Heart left ventricle (tissue), 16 donors: ENCODE data around the gene ALK. TPM values are rescaled to one million over a fixed set of nuclear protein-coding genes. Genes with fewer than 3 reads are reported as not detected.

Experiments used
- ATAC-seq, 4 donors: fragments of 200-7000 bp; cut with Tn5 transposase; one replicate each; pipeline ENCODE4 v1.9.1; 2020 to 2022; ENCODE audit warnings: moderate library complexity in 4 of 4, mild to moderate bottlenecking in 3 of 4, moderate number of reproducible peaks in 1 of 4
- DNase-seq, 5 donors: peaks; one replicate each; pipeline ENCODE4 v3.0.0-alpha.2; 2020
- H3K27ac ChIP-seq, 12 donors: fragments of 200-600 bp; sonication (generic) in 4 of 12; one replicate each; pipeline versions ENCODE4 v1.5.0 to v1.8.0; 2016 to 2022; ENCODE audit warnings: mild to moderate bottlenecking in 2 of 12
- H3K27me3 ChIP-seq, 9 donors: fragments of 200-600 bp; sonication (generic) in 2 of 9; one replicate each; pipeline versions ENCODE4 v1.5.1 to v1.8.0; 2016 to 2022; ENCODE audit warnings: mild to moderate bottlenecking in 3 of 9
- H3K36me3 ChIP-seq, 9 donors: fragments of 200-600 bp; sonication (generic) in 2 of 9; one replicate each; pipeline versions ENCODE4 v1.5.0 to v1.8.0; 2018 to 2022; ENCODE audit warnings: mild to moderate bottlenecking in 2 of 9
- H3K4me1 ChIP-seq, 12 donors: fragments of 200-600 bp; sonication (generic) in 4 of 12; one replicate each; pipeline versions ENCODE4 v1.5.0 to v1.8.0; 2016 to 2022; ENCODE audit warnings: mild to moderate bottlenecking in 3 of 12
- H3K4me3 ChIP-seq, 12 donors: fragments of 200-600 bp; sonication (generic) in 4 of 12; one replicate each; pipeline versions ENCODE4 v1.5.0 to v1.8.0; 2017 to 2022; ENCODE audit warnings: mild to moderate bottlenecking in 9 of 12, moderate library complexity in 4 of 12
- H3K9me3 ChIP-seq, 12 donors: fragments of 200-600 bp; sonication (generic) in 4 of 12; one replicate each; pipeline versions ENCODE4 v1.5.0 to v1.8.0; 2016 to 2022; ENCODE audit warnings: mild to moderate bottlenecking in 1 of 12
- POLR2A ChIP-seq, 2 donors: fragments of 450-650 bp; IDR thresholded peaks; one replicate each; pipeline ENCODE4 v1.6.1; 2017; ENCODE audit warnings: antibody characterized with exemption in 2 of 2, mild to moderate bottlenecking in 2 of 2, moderate library complexity in 2 of 2
- WGBS, 4 donors: extraction: QIAGEN DNeasy Blood & Tissue Kit in 2 of 4; methylation state at CpG; one replicate each; pipeline versions ENCODE4 v1.1.5 to v1.1.7; 2013 to 2018; 5-methylcytosine and 5-hydroxymethylcytosine counted together
- intact Hi-C, 10 donors: fragments of 100-400 bp; cut with DNase I; formaldehyde crosslinking; loops; one replicate each; pipeline versions ENCODE4 v1.11.1 to v1.14.2; 2022
- polyA plus RNA-seq, 2 donors: library from polyadenylated mRNA; stranded (reverse); fragments of 200-250 nt; gene quantifications; one replicate each; pipeline ENCODE4 v1.2.3, GENCODE V29; 2013
- total RNA-seq, 9 donors: library from RNA; depleted of rRNA in 2 of 9; stranded (reverse); fragments of >200 nt in 2 of 9; fragmentation: NEBNext Ultra II Directional in 3 of 9; extraction: Animal tissue kit (Norgen Biotek cat#: 25700) in 3 of 9; gene quantifications; one replicate each; pipeline versions ENCODE4 v1.1.0 to v1.2.4, GENCODE V29; 2016 to 2023
- TF ChIP-seq, protein P1 (sequence below), 12 donors: fragments of 200-600 bp; sonication (generic) in 4 of 12; IDR thresholded peaks; one replicate each; pipeline versions ENCODE4 v1.5.0 to v1.8.0; 2018 to 2022; ENCODE audit warnings: antibody characterized with exemption in 12 of 12, mild to moderate bottlenecking in 5 of 12
- donor health status: ischemic (EF 13 %, LVEDD 7.1; RV severe dilation, severe dysfunction).
- donor health status: healthy with polysubstance abuse.
- donor health status: DM: no; HTN: yes; CAD: no.
- donor health status: DM: no; HTN: no; CAD: no.
- donor health status: ischemic (EF 25% LVEDD 6.9; RV normal size, moderate dysfunction).
- donor health status: ischemic (EF 25% LVEDD 5.7; RV mildly dilated, moderate dysfunction).
- donor health status: healthy.
- donor health status: DM: yes; HTN: yes; CAD: no.
- donor health status: ischemic (EF 35%, LVEDD 5.7; RV mildly dilated, moderate dysfunction).
- donor health status: nonischemic (EF 11% LVEDD 7.7; RV severe dilation, severe dysfunction).
- donor health status: DM: yes; HTN: yes; CAD: no.
- donor health status: PGD.
- donor health status: ischemic (EF 29% LVEDD 5.4; RV normal size, mild dysfunction).
- donor health status: nonischemic (EF 23%, LVEDD 6.1; RV moderate dilation, normal function).

Gene ALK
- total and polyA plus RNA-seq, 11 donors, result 0.05 to 0.50 (median 0.13) TPM; not detected in 5

DNA sequence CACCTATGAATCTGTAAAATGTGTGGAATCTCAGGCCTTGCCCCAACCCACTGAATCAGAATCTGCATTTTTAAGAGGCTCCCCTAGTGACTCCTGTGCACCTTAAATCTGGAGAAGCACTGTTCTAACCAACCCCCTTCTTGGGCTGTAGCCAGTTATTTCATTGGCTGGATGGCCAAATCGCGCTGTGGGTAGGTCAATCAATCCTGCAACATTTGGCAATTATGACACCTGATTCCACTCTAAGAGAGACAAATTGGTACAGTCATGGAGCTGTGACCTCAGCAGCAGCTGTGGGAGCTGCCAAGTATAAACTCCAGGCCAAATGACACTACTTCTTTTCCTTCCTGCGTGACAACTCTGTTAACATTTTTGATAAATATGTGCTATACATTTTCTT, 597.4 kb downstream of the ALK start:
- Histone ChIP-seq H3K27ac (no peak overlapping the region), H3K4me1 (no peaks in the 10 kb centered on the region), H3K9me3 (no peaks in the 10 kb centered on the region), H3K4me3 (no peak overlapping the region), H3K36me3 (no peaks in the 10 kb centered on the region), H3K27me3 (peaks cover 0 to 24% (median 2%) of the 10 kb centered on the region in 9 donors)
- ATAC-seq (no peak), DNase-seq (no peak)
- 60 to 72% (median 69%) methylated on average over 3 of the region's 3 CpGs for WGBS, 4 donors
- TF ChIP-seq, protein P1, sequence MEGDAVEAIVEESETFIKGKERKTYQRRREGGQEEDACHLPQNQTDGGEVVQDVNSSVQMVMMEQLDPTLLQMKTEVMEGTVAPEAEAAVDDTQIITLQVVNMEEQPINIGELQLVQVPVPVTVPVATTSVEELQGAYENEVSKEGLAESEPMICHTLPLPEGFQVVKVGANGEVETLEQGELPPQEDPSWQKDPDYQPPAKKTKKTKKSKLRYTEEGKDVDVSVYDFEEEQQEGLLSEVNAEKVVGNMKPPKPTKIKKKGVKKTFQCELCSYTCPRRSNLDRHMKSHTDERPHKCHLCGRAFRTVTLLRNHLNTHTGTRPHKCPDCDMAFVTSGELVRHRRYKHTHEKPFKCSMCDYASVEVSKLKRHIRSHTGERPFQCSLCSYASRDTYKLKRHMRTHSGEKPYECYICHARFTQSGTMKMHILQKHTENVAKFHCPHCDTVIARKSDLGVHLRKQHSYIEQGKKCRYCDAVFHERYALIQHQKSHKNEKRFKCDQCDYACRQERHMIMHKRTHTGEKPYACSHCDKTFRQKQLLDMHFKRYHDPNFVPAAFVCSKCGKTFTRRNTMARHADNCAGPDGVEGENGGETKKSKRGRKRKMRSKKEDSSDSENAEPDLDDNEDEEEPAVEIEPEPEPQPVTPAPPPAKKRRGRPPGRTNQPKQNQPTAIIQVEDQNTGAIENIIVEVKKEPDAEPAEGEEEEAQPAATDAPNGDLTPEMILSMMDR (IDR thresholded peaks at IDR 0.05), result no peak
- no peak for TF ChIP-seq POLR2A (IDR thresholded peaks at IDR 0.05)
- intact Hi-C loops, result no loop called here

DNA sequence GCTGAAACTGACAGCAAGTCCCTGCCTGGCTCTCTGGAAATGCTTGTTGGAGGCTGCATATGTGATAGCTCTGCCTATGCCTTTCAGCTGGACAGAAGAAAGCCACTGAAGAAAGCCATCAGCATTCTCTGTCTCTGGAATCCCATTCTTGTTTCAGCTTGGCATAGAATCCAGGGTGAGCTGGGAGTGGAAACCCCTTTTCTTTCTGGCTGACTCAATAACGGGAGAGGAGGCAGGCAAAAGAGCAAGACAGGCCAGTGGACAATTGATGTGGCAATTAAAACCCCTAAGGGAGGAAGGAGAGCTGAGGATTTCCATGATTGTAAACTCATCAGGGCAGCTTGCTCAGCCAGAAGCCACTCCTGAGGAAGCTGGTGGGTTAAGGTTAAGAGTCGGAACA, 598.1 kb downstream of the ALK start:
- Histone ChIP-seq H3K9me3 (no peaks in the 10 kb centered on the region), H3K27ac (no peak overlapping the region), H3K4me3 (no peak overlapping the region), H3K4me1 (peaks cover 0 to 2% (median 0%) of the 10 kb centered on the region in 12 donors), H3K36me3 (no peaks in the 10 kb centered on the region), H3K27me3 (peaks cover 0 to 24% (median 2%) of the 10 kb centered on the region in 9 donors)
- ATAC-seq, result no peak
- intact Hi-C loops, result no loop called here
- TF ChIP-seq, protein P1 (IDR thresholded peaks at IDR 0.05), result no peak
- TF ChIP-seq POLR2A (IDR thresholded peaks at IDR 0.05), result no peak
- DNase-seq, result no peak
- WGBS, 4 donors, result 56 to 66% (median 61%) methylated on average over 2 of the region's 2 CpGs

DNA sequence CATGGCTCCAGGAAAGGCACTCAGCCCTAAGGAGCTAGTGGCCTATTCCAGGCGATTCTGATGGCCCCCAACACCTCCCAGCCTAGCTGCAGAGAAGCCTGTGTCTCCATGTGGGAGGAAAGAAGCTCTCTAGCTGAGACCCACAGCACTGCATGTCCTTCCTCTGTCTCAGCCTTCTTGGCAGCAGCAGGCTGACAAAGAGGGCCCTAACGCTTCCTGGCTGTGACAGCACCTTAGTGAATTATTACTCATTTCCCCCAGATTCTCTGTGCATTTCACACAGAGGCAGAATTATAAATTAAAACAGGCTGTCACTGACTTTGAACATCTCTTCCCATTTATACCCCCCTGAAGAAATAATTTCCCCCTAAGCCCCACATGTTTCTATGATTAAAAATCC, 599.4 kb downstream of the ALK start:
- H3K27me3 ChIP-seq, result peaks cover 0 to 24% (median 2%) of the 10 kb centered on the region in 9 donors
- DNase-seq (no peak), ATAC-seq (no peak)
- H3K4me1 ChIP-seq, result peaks cover 0 to 15% (median 0%) of the 10 kb centered on the region in 12 donors
- WGBS, 4 donors, result 45 to 55% (median 53%) methylated on average over 2 of the region's 2 CpGs
- H3K9me3 ChIP-seq, result no peaks in the 10 kb centered on the region
- TF ChIP-seq POLR2A (IDR thresholded peaks at IDR 0.05), result no peak
- TF ChIP-seq, protein P1 (IDR thresholded peaks at IDR 0.05), result no peak
- H3K36me3 ChIP-seq, result no peaks in the 10 kb centered on the region
- no peak overlapping the region for H3K27ac ChIP-seq
- H3K4me3 ChIP-seq, result no peak overlapping the region
- intact Hi-C loops, result no loop called here

DNA sequence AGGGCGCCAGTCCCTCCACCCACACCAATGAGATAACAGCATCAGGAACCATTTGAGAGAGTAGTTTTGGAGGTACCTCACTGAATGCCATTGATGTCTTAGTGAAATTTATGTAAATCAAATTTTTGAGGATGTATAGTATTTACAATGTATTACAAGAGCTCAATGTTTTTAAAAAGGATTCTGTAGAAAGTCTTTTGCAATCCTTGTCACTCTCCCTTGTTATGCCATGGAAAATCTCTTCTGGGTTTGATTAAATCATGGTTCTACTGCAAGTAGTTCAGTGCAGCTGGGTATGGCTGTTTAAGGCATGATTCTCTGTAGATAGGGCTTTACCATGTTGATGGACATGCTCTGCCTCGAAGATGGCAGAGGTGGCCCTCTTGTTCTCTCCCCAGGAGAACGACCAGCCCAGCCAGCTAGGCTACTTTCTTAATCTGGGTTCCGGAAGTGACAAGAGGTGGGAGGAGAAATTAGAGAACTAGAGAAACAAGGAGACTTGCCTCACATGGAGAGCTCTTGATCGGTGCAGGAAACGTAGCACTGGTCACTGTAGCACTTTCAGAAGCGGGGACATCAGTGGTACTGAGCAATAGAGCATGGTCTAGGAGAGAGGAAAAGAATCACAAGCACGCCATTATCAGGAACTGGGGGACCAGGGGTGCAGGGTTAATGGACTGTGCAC, 603.4 kb downstream of the ALK start:
- no peak for DNase-seq
- no peak for TF ChIP-seq POLR2A (IDR thresholded peaks at IDR 0.05)
- TF ChIP-seq, protein P1 (IDR thresholded peaks at IDR 0.05), result no peak
- no peaks in the 10 kb centered on the region for H3K36me3 ChIP-seq
- H3K27me3 ChIP-seq, result peaks cover 0 to 27% (median 4%) of the 10 kb centered on the region in 9 donors
- no peaks in the 10 kb centered on the region for H3K9me3 ChIP-seq
- 62 to 83% (median 73%) methylated on average over 8 of the region's 8 CpGs for WGBS, 4 donors
- ATAC-seq, result no peak
- H3K4me3 ChIP-seq, result no peak overlapping the region
- intact Hi-C loops, result no loop called here
- peak overlapping the region in 1 of 12 donors; percentile 42 for H3K27ac ChIP-seq
- H3K4me1 ChIP-seq, result peaks cover 0 to 41% (median 0%) of the 10 kb centered on the region in 12 donors
